RWPE2 (cell line): ENCODE measurements around the gene ASB3.

Experiments used
- ATAC-seq: fragments of 200-7000 bp; cut with Tn5 transposase; 3 replicates; pipeline ENCODE4 v1.9.1; 2021; ENCODE audit warnings: low read depth
- DNase-seq: peaks from one replicate; pipeline ENCODE4 v3.0.0-alpha.2; 2020; ENCODE audit warnings: low spot score
- H3K27ac ChIP-seq: fragments of 450-650 bp; 2 replicates; pipeline ENCODE4 v1.5.1; 2017; ENCODE audit warnings: mild to moderate bottlenecking; ENCODE audit not compliant: poor library complexity, severe bottlenecking
- H3K27me3 ChIP-seq: fragments of 250-450 bp; sonication (Bioruptor Pico); 2 replicates; pipeline ENCODE4 v1.5.1; 2021; ENCODE audit warnings: mild to moderate bottlenecking, moderate library complexity; ENCODE audit not compliant: insufficient read depth, poor library complexity, severe bottlenecking
- H3K36me3 ChIP-seq: fragments of 250-450 bp; sonication (Bioruptor Pico); 2 replicates; pipeline ENCODE4 v1.5.1; 2020; ENCODE audit warnings: low read depth, mild to moderate bottlenecking, moderate library complexity
- H3K4me1 ChIP-seq: fragments of 250-450 bp; sonication (Bioruptor Pico); 2 replicates; pipeline ENCODE4 v1.5.1; 2021; ENCODE audit warnings: mild to moderate bottlenecking, moderate library complexity; ENCODE audit not compliant: insufficient read depth, poor library complexity, severe bottlenecking
- H3K4me3 ChIP-seq: fragments of 250-450 bp; sonication (Bioruptor Pico); 2 replicates; pipeline ENCODE4 v1.5.1; 2021; ENCODE audit warnings: mild to moderate bottlenecking, moderate library complexity; ENCODE audit not compliant: severe bottlenecking
- H3K9me3 ChIP-seq: fragments of 250-450 bp; sonication (Bioruptor Pico); 2 replicates; pipeline ENCODE4 v1.5.1; 2021; ENCODE audit warnings: mild to moderate bottlenecking, moderate library complexity; ENCODE audit not compliant: severe bottlenecking
- TF ChIP-seq, protein P1 (sequence below): fragments of 450-650 bp; IDR thresholded peaks from one replicate; pipeline ENCODE4 v1.5.1; 2017; ENCODE audit warnings: mild to moderate bottlenecking, moderate library complexity; ENCODE audit not compliant: poor library complexity, severe bottlenecking

The ASB3 gene

GRCh38 chr2:53654396-53654795 lies 132.4 kb downstream of the ASB3 start:
- Histone ChIP-seq H3K36me3 (no peaks in the 10 kb centered on the region), H3K4me1 (no peaks in the 10 kb centered on the region), H3K4me3 (no peak overlapping the region), H3K27ac (no peak overlapping the region), H3K27me3 (no peaks in the 10 kb centered on the region), H3K9me3 (no peaks in the 10 kb centered on the region)
- no peak for ATAC-seq
- no peak for DNase-seq
- TF ChIP-seq, protein P1, sequence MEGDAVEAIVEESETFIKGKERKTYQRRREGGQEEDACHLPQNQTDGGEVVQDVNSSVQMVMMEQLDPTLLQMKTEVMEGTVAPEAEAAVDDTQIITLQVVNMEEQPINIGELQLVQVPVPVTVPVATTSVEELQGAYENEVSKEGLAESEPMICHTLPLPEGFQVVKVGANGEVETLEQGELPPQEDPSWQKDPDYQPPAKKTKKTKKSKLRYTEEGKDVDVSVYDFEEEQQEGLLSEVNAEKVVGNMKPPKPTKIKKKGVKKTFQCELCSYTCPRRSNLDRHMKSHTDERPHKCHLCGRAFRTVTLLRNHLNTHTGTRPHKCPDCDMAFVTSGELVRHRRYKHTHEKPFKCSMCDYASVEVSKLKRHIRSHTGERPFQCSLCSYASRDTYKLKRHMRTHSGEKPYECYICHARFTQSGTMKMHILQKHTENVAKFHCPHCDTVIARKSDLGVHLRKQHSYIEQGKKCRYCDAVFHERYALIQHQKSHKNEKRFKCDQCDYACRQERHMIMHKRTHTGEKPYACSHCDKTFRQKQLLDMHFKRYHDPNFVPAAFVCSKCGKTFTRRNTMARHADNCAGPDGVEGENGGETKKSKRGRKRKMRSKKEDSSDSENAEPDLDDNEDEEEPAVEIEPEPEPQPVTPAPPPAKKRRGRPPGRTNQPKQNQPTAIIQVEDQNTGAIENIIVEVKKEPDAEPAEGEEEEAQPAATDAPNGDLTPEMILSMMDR = no peak

DNA sequence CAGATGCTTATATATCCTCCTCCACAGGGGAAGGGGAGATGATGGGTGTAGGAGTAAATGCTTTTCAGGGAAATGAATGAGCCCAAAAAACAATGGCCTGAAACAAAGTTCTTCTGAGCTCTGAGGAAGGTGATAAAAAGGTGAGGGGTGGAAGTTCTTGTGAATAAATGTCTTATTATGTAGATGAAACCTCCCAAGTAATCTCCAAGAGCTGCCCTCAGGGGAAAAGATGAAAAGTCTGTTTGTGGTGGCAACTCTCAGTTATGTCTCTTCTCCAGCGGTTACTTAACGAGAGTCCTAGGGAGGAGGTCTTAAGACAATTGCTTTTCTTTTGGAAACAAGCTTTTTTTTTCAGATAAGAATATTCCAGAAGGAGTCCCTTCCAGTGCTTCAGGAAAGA lies 134.6 kb downstream of the ASB3 start:
- ATAC-seq = no peak
- Histone ChIP-seq H3K36me3 (no peaks in the 10 kb centered on the region), H3K27ac (no peak overlapping the region), H3K4me3 (no peak overlapping the region), H3K4me1 (no peaks in the 10 kb centered on the region), H3K9me3 (no peaks in the 10 kb centered on the region), H3K27me3 (no peaks in the 10 kb centered on the region)
- no peak for DNase-seq
- TF ChIP-seq, protein P1 = no peak

- ATAC-seq (no peak), DNase-seq (no peak)
- H3K27ac ChIP-seq = no peak overlapping the region
- H3K27me3 ChIP-seq = no peaks in the 10 kb centered on the region
- no peaks in the 10 kb centered on the region for H3K9me3 ChIP-seq
- TF ChIP-seq, protein P1 = no peak
- H3K4me1 ChIP-seq = no peaks in the 10 kb centered on the region
- H3K36me3 ChIP-seq = no peaks in the 10 kb centered on the region
- no peak overlapping the region for H3K4me3 ChIP-seq
These were observed 140.0 kb downstream of the ASB3 start for GRCh38 chr2:53646788-53647187.

DNA sequence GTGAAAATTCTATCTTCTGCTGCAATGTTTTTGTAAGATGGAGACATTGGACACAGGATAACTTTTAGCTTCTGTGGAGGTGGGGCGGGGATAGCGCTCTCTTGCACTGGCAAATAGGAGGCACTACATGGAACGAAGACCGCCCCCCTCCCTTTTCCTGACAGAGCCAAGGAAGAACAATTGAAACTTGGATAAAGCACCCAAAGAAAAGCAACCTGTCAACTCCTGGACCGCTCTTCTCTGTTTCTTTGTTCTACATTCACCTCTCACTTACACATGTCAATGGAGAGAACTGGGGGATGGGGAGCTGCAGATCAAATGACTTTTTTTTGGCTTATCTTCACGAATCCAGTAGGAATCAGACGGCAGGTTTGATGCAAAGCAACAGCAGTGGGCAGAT lies 145.5 kb downstream of the ASB3 start:
- TF ChIP-seq, protein P1 = no peak
- DNase-seq = no peak
- no peaks in the 10 kb centered on the region for H3K36me3 ChIP-seq
- H3K9me3 ChIP-seq = no peaks in the 10 kb centered on the region
- no peak overlapping the region for H3K4me3 ChIP-seq
- H3K4me1 ChIP-seq = no peaks in the 10 kb centered on the region
- no peak overlapping the region for H3K27ac ChIP-seq
- H3K27me3 ChIP-seq = no peaks in the 10 kb centered on the region
- ATAC-seq = no peak

- DNase-seq = no peak
- Histone ChIP-seq H3K27me3 (no peaks in the 10 kb centered on the region), H3K4me3 (no peak overlapping the region)
These were observed 146.3 kb downstream of the ASB3 start for GRCh38 chr2:53640466-53640865.

More at GRCh38 chr2:53640466-53640865, 146.3 kb downstream of the ASB3 start:
- TF ChIP-seq, protein P1 = no peak
- Histone ChIP-seq H3K4me1 (no peaks in the 10 kb centered on the region), H3K27ac (no peak overlapping the region), H3K36me3 (no peaks in the 10 kb centered on the region), H3K9me3 (no peaks in the 10 kb centered on the region)
- ATAC-seq = no peak
